ENCODE results near the gene TPP2.

Gene TPP2

GRCh38 chr13:102696465-102696864 is 99.7 kb downstream of the TPP2 start:
- DNase-seq, result no peak

DNA sequence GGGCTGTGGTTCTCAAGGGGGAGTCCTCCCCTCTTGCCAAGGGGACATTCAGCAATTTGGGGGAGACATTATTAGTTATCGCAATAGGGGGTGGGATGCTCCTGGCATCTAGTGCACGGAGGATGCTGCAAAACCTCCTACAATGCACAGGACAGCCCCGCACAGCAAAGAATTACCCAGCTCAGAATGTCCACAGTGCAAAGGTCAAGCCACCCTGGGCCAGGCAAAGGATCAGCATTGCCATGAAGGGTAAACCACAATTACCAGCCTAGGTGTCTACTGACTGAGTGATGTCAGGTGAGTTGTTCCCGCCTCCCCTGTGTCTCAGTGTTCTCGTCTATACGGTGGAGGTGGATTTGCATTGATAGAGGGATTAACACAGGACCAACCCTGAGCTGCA is 100.5 kb downstream of the TPP2 start:
- no peak for DNase-seq

GRCh38 chr13:102697929-102698648 is 101.3 kb downstream of the TPP2 start:
- no peak for DNase-seq

- DNase-seq, result no peak
Measured at GRCh38 chr13:102698649-102698980, 101.8 kb downstream of the TPP2 start.

GRCh38 chr13:102699504-102699903 is 102.7 kb downstream of the TPP2 start:
- no peak for DNase-seq

DNA sequence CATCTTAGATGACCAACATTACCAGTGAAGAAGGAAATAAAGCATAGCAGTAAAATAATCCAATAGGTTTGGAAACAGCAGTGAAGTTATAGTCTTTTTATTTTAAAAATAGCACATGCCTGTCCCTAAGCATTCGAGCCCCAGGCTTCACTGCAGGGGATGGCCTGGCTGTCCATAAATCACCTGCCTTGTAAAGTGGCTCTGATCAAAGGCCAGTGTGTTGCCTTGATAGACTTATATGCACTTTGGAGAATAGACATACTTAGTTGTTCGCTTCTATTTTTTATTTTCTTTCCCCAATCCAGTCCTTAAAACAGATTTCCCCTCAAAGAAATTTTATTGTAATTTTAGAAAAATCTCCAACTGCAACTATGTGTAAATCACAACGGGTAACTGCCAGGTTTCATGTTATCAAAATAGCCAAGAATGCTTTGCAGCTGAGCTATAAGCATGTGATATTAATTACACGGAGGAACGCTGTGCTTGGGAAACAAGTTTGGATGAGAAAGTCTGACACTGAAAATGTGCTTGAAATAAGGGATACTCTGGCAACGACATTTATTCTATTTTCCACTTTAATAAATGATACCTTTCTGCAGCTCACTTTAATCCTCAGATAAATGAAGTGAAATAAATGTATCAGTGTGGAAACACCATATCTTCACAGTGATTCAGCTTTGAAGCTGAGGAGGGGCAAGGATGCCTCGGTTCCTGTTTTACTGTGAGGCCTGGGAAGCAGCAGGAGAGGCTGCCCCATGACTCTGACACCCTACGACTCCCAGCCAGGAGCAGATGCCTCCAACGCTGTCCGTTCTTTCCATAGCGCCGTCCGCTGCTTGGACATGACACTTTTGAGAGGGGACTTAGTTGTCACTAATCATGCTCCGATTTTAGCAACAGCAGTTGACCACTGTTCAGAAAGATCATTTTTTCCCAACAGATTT is 103.6 kb downstream of the TPP2 start:
- no peak for DNase-seq

DNA sequence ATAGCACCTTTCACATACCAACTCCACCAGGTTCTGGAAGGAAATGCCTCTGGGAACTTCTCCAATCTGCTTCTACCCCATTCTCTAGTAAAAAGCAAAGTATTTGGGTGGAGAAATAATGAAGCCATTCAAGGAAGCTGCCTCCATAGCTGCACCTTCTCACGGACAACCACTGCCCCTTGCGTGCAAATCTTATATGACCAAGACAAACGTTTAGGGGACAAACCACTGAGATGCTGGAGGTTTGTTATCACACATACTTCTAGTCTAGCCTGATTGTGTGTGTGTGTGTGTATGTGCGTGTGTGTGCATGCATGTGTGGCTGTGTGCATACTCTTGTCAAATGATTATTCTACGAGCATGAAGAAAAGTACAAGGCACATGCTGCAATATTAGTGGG is 104.5 kb downstream of the TPP2 start:
- DNase-seq, result no peak

DNA sequence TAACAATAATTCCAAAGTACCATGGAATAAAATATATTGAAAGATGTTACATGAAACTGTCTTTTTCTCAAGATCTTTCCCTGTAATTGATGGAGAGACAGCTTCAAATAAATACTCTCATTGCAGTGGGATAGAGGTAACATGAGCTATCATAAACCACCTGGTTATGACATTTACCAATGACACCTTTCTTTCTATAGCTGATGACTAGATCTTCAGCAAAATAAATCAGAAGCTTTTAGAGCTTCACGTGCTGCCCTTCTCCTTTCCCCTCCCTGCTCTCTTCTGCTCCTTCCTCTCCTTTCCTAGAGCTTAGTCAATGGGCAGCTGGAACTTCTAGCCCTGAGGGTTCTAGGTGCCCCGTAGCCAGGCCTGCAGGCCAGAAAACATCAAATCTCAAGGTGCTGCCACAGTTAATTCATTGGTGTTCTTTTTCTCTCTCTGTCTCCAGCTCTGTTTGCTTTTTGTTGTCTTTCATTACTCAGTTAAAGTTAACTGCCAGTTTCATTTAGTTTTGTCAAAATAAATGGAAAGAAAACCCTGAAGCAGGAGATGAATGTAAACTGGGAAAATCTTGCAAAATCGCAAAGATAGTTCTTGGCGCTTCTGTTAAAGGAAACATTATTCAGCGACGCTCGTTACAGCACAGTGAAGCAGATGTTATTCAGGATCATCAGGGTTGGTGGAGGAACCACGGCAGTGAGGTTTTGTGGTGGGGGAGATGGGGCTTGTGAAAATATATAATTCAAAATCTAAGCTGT is 106.4 kb downstream of the TPP2 start:
- DNase-seq, result no peak

DNA sequence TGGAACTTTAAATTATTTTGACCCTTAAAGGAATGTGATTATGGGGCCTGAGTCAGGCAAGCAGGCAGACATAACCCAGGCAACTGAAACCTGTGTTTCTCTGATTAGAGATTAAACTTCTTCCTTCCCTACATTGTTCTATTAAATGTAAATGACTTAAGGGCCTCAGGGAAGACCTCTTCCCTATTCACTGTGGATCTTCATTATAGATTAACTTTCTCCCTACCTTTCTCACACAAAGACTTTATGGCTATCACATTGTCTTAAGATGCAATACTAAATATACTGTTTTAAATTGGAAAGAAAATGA is 106.9 kb downstream of the TPP2 start:
- no peak for DNase-seq

DNA sequence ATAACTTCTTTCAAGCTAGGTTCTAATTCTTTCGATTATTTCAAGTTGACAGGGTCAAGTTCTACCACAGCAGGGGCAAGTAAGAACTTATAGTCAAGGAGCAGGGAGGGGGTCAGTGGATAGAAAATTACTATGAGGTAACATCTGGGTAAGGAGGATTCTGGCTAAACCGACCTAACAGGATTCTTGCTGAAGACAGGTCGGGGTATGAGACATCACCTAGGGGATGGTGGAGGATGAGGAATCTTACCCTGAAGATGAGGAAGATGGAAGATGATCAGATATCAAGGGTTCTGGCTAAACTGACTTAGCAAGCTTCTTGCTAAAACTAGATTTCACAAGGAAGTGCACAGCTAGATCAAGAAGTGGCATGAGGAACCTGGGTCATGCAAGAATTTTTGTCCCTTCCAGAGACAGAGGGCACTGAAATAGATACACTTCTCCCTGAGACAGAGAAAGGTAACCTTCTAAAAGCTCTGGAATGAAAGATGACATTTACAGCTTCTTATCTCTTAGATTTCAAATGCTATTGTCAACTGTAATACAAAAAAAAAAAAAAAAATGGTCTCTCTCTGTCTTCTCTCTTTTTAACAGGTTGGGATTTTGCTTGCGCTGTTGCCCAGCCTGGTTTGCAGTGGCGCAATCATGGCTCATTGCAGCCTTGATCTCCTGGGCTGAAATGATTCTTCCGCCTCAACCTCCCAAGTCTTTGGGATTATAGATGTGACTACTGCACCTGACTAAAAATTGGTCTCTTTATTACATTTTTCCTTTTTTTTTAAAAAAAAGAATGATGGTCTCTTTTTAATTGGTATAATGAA is 107.7 kb downstream of the TPP2 start:
- no peak for DNase-seq

GRCh38 chr13:102707467-102707866 is 110.7 kb downstream of the TPP2 start:
- DNase-seq, result no peak

DNA sequence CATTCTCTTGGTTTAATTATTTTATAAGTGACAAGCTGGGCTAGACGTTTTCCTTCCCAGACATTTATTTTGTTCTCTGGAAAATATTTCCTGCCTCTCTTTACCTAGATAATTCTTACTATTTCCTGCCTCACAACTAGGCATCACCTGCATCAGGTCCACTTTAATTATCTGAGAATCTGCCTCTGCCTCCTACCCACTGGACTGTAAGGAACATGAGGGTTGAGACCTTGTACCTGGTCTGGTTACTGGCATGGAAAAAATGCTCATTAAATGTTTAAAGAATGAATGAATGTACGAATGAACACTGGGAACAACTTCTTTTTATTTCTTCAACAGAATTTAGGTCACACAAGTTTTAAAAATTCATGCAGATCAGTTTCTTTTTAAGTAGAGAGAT is 111.4 kb downstream of the TPP2 start:
- DNase-seq, result no peak

GRCh38 chr13:102708991-102709390 is 112.2 kb downstream of the TPP2 start:
- DNase-seq, result no peak

GRCh38 chr13:102709536-102709935 is 112.8 kb downstream of the TPP2 start:
- DNase-seq, result no peak

- DNase-seq, result no peak
Measured at GRCh38 chr13:102710261-102710679, 113.5 kb downstream of the TPP2 start.

GRCh38 chr13:102715447-102715846 is 118.7 kb downstream of the TPP2 start:
- DNase-seq, result no peak

DNA sequence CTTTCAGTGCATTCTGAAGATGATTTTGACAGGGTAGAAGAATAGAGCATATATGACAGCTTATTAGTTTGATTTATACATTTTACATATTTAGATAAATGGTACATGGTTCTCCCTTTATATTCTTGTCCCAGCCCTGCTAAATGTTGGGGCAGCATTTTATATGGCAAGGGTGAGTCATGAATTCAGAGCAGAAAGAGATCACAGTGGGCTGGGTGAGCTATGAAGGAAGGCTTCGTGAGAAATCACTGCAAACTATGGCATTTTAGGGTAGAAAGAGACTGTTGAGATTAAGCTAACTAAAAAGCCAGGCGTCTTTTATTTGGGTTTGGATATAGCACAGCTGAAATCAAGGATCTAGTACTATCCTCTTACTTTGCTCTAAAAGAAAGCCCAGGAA is 122.0 kb downstream of the TPP2 start:
- DNase-seq, result no peak

DNA sequence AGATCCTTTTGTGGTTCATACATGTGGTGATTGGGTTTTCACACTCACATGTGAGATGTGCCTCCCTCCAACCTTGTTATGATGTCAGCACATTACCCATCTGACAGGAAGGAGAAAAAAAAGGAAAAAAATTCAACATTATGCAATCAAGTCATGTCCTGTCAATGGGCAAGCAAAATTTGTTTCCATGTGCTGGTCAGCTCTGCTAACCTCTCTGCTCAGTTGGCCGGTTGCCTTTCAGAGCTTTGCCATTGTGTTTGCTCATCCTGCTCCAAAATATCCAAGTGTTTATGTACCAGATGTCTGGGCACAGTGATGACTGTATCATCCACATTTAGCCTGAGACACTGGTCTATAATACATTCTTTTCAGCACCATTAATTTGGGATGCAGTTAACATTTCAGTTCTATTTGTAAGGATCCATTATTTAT is 125.0 kb downstream of the TPP2 start:
- DNase-seq, result no peak

GRCh38 chr13:102724923-102725322 is 128.1 kb downstream of the TPP2 start:
- peak; percentile 5 for DNase-seq

GRCh38 chr13:102726430-102726829 is 129.6 kb downstream of the TPP2 start:
- DNase-seq, result no peak

Data from activated CD4-positive, alpha-beta T cell treated with anti-CD3 and anti-CD28 coated beads, Interleukin-2, Interleukin-6, amounts not matched to agents 100 ng/mL and 50 ng/mL, durations not matched to agents 16 hours and 8 hours (primary cell).